ENCODE data around the gene LRRTM4.
"Not testable (repeated sequence)": the region's sequence is repeated elsewhere in the genome, so short reads cannot be mapped to it uniquely, and the experiment has no call there.

LRRTM4 gene

GRCh38 chr2:77086051-77086450 is 436.1 kb downstream of the LRRTM4 start:
- no peak for TF ChIP-seq CTCF (conservative IDR thresholded peaks at IDR 0.05; ENCODE audit: low read length)
- H3K4me3 ChIP-seq (ENCODE audit: low read length): no peak overlapping the region
- DNase-seq (ENCODE audit: low read depth): no peak

- TF ChIP-seq CTCF (conservative IDR thresholded peaks at IDR 0.05; ENCODE audit: low read length): no peak
- no peak for DNase-seq (ENCODE audit: low read depth)
- H3K4me3 ChIP-seq (ENCODE audit: low read length): no peak overlapping the region
These were observed 436.6 kb downstream of the LRRTM4 start for GRCh38 chr2:77085561-77085960.

GRCh38 chr2:77081597-77081996 is 440.6 kb downstream of the LRRTM4 start:
- no peak overlapping the region for H3K4me3 ChIP-seq (ENCODE audit: low read length)
- DNase-seq (ENCODE audit: low read depth): no peak
- TF ChIP-seq CTCF (conservative IDR thresholded peaks at IDR 0.05; ENCODE audit: low read length): no peak

- no peak overlapping the region for H3K4me3 ChIP-seq (ENCODE audit: low read length)
- TF ChIP-seq CTCF (conservative IDR thresholded peaks at IDR 0.05; ENCODE audit: low read length): no peak
- DNase-seq (ENCODE audit: low read depth): no peak
These were observed 457.9 kb downstream of the LRRTM4 start for GRCh38 chr2:77064324-77064723.

- no peak overlapping the region for H3K4me3 ChIP-seq (ENCODE audit: low read length)
- TF ChIP-seq CTCF (conservative IDR thresholded peaks at IDR 0.05; ENCODE audit: low read length): no peak
- no peak for DNase-seq (ENCODE audit: low read depth)
These were observed 467.2 kb downstream of the LRRTM4 start for GRCh38 chr2:77054938-77055337.

GRCh38 chr2:77046339-77046738 is 475.8 kb downstream of the LRRTM4 start:
- DNase-seq (ENCODE audit: low read depth): no peak
- H3K4me3 ChIP-seq (ENCODE audit: low read length): no peak overlapping the region
- TF ChIP-seq CTCF (conservative IDR thresholded peaks at IDR 0.05; ENCODE audit: low read length): no peak

GRCh38 chr2:77045456-77045855 is 476.7 kb downstream of the LRRTM4 start:
- not testable (repeated sequence) for H3K4me3 ChIP-seq (ENCODE audit: low read length); DNase-seq (ENCODE audit: low read depth)

- no peak overlapping the region for H3K4me3 ChIP-seq (ENCODE audit: low read length)
- no peak for TF ChIP-seq CTCF (conservative IDR thresholded peaks at IDR 0.05; ENCODE audit: low read length)
- DNase-seq (ENCODE audit: low read depth): no peak
These were observed 487.7 kb downstream of the LRRTM4 start for GRCh38 chr2:77034445-77034844.

GRCh38 chr2:77029237-77029636 is 492.9 kb downstream of the LRRTM4 start:
- not testable (repeated sequence) for DNase-seq (ENCODE audit: low read depth); H3K4me3 ChIP-seq (ENCODE audit: low read length)
